Activated T-helper 9 cell treated with anti-CD3 and anti-CD28 coated beads, Interleukin-2, amount 50 U/mL, for 16 hours (primary cell): ENCODE results near the gene LRRC26.

ENCODE experiments used
- DNase-seq: peaks from one replicate; pipeline ENCODE4 v3.0.0-alpha.2; 2020; ENCODE audit warnings: low read depth

The LRRC26 gene

DNA sequence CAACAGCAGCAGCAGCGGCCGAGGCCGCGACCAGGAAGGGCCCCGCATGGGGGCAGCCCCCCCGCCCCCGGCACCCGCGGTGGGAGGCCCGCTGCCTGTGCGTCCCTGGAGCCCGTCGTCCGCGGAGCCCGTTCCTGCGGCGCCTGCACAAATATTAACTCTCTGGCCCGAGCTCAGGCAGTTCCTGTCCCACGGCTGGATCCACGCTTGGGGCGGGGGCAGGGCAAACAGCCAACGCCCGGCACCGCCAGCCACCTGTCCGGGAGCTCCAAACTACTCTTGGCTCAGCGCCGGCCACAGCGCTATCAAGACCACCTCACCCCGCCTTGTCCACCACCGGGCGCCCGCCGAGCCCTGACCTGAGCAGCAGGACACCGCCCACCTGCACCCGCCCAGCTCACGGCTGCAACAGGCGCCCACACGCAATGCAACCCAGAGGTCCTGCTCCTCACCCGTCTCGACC, at the start of gene LRRC26:
Gene LRRC26, minus strand, starts transcription at position 156 of the 463 bp plus-strand sequence. Its CDS starts 108 bp downstream, at position 48.
- DNase-seq, result no peak

DNA sequence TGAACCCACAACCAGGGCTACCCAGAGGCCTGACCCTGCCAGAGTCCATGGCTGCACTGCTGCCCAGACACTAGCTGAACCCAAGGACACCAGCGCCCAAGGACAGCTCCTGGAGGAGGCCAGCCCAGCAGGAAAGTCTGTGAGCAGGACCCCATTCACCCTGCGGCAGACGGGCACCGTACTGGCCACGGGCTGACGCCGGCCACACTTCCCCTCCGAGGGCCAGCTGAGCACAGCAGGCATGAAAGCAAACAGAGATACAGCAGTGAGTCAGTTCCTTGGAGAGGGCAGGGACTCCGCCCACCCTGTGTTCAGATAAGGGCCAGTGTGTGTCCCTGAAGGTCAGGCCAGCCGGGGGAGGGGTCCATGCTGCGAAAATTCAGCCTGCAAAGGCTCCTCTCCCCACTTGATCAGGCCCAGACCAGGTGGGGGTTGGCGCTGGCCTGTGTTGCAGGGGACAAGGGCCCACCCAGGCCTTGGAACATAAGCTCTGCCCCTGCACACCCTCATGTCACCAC, 49.0 kb upstream of the LRRC26 start:
- DNase-seq, result no peak

DNA sequence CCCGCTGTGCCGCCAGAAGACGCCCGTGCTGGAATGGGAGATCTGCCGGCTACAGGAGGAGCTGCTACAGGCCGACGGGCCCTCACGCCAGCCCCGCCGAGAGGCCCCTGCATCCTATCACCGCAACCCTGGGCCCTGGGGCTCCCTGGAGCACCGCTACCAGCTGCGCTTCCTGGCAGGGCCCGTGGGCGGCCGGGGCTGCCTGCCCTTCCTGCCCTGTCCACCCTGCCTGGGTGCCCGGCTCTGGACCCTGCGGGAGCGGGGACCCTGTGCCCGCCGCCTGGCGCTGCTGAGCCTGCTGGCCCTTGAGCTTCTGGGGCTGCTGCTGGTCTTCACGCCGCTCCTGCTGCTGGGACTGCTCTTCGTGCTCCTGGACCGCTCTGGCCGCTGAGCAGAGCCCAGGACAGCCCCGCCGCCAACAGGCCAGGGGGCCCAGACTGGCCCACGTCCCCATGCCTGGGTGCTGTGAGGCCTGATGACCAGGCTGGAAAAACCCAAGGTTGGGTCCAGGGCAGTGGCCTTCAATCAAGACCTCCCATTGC, 48.4 kb upstream of the LRRC26 start:
- no peak for DNase-seq

DNA sequence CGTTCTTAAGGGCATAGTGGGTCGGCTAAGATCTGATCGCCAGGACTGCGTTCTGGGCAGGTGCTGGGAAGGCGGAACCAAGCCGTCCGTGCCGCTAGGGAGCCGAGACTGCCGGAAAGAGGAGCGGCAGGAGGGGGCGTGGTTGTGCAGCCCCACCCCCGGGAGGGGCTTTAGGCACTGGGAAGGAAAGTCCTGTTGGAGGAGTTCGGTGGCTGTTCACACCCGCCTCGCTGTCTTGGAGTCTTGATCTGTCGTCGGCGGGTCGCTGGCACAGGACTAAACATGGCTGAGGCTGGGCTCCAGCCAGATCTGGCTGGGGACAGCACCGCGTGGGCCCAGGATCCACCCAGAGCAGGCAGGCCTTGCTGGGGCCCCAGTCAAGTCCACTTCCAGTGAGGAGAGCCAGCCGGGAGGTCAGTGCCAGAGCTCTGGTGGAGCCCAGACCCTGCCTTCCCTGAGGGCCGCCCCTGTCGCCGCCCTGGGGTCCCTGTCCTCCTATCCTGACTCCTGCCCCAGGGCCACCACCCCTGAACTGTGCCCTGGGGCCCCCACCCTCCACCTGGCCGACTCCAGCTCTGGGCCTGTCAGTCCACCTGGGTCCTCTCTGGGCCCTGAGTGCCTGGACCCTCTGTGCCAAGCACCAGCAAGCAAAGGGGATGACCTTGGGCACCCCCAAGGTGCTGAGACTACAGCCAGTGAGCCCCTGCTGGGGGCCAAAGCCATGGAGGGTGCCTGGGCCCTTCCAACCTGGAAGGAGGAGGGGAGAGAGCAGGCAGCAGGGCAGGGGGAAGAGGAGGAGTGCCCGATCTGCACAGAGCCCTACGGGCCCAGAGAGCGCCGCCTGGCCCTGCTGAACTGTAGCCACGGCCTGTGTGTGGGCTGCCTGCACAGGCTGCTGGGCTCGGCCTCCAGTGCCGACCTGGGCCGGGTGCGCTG, 47.7 kb upstream of the LRRC26 start:
- DNase-seq, result no peak

- no peak for DNase-seq
Measured at GRCh38 chr9:137216188-137216965, 46.5 kb upstream of the LRRC26 start.

DNA sequence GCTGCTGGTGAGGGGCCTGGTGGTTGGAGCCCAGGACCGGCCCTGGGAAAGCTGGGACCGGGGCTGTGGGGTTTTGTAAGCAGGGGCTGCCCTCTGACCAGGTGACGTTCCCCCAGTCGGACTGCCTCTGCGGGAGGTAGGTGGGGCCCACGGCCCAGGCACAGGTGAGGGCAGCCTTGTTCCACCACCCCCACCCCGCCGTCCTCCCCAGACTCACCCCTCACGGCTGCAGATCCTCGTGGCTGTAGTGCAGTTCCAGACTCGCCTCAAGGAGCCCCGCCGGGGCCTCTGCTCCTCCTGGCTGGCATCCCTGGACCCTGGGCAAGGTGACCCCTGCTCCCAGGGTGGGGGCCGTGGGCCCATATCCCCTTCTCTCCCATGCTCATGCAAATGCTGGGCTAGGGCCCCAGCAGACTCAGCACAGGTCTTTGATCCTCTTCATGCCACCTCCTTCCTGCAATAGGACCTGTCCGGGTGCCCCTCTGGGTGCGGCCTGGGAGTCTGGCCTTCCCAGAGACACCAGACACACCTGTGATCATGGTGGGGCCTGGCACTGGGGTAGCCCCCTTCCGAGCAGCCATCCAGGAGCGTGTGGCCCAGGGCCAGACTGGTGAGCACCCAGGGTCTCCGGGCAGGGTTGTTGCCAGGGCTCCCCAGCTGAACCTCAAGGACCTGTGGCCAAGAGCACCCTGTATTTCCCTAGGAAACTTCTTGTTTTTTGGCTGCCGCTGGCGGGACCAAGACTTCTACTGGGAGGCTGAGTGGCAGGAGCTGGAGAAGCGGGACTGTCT, 45.5 kb upstream of the LRRC26 start:
- DNase-seq, result no peak

- DNase-seq, result no peak
Measured at GRCh38 chr9:137214620-137215019, 44.8 kb upstream of the LRRC26 start.

GRCh38 chr9:137213160-137214060, 43.6 kb upstream of the LRRC26 start:
- DNase-seq, result no peak

GRCh38 chr9:137212520-137212919, 42.7 kb upstream of the LRRC26 start:
- no peak for DNase-seq

DNA sequence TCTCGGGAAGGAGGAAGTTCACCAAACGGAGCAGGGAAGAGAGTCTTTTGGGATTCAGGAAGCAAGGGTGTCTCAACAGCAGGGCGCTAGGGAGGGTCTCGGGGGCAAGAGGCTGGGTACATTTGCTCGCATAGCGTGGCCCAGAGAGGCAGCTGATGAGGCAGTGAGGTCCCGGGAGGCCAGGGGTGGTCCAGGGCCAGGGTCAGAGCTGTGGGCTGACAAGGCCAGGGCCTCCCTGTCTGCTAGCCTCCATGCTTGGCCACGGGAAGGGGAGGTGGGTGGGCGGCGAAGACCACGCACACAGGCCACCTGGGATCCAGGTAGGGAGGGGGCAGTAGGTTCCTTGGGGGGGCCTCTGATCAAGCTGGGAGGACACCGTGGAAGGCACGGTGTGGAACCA, 41.7 kb upstream of the LRRC26 start:
- no peak for DNase-seq

GRCh38 chr9:137206602-137207001, 36.8 kb upstream of the LRRC26 start:
- DNase-seq, result no peak

GRCh38 chr9:137205126-137206069, 35.5 kb upstream of the LRRC26 start, which contains the start of the genes NDOR1 and TMEM203:
Gene NDOR1 (plus strand): TSS chr9:137205700. CDS start chr9:137205778, 78 bp downstream.
Gene TMEM203 (minus strand): TSS chr9:137205648. CDS start chr9:137205414, 234 bp downstream.
- peak; percentile 93 for DNase-seq

DNA sequence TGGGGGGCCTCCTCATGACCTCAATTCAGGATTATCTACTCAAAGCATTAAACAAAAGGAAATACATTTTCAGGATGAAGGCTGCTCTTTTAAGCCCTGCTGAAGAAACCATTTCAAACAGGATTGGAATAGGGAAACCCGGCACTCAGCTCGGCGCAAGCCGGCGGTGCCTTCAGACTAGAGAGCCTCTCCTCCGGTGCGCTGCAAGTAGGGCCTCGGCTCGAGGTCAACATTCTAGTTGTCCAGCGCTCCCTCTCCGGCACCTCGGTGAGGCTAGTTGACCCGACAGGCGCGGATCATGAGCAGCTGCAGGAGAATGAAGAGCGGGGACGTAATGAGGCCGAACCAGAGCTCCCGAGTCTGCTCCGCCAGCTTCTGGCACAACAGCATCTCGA, 34.9 kb upstream of the LRRC26 start:
- DNase-seq, result no peak

DNA sequence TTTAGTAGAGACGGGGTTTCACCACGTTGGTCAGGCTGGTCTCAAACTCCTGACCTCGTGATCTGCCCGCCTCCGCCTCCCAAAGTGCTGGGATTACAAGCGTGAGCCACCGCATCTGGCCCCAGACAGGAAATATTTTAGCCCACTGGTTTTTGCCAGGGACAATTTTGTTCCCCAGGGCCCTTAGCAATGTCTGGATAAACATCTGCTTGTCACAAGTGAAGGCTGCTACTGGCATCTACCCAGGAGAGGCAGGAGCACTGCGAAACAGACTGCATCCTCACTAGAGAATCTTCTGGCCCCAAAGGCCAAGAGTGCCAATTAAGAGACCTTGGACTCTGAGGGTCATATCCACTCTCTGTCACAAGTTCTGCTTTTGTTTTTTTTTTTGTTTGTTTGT, 33.1 kb upstream of the LRRC26 start:
- no peak for DNase-seq

DNA sequence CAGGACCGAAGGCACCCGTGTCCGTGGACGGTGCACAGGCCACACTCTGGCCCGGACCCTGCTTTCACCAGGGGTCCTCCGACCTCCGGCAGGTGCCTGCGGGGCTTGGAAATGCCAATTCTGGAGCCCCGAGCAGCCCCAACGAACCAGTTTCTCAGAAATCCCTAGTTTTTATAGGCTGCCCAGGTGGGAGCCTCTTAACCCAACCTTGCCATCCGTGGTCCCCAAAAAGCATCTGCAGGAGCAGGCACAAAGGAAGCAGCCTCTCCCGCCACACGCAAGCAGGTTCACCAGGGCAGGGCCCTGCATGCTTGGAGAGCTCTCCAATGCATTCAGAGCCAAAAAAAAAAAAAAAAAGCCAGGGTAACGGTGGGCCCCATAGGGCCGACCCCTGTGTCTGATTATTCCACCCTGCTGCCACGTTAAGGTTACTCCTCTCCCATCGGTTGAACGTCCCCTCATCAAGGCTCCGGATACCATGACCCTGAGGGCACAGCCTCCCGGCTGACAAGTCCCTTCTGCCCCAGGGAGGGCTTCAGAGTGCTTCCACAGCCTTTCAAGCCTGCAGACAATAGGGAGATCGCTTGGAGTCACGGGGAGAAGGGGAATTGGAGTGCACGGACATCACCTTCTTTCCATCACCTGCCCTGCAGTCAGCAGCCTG, 31.5 kb upstream of the LRRC26 start:
- DNase-seq, result no peak

DNA sequence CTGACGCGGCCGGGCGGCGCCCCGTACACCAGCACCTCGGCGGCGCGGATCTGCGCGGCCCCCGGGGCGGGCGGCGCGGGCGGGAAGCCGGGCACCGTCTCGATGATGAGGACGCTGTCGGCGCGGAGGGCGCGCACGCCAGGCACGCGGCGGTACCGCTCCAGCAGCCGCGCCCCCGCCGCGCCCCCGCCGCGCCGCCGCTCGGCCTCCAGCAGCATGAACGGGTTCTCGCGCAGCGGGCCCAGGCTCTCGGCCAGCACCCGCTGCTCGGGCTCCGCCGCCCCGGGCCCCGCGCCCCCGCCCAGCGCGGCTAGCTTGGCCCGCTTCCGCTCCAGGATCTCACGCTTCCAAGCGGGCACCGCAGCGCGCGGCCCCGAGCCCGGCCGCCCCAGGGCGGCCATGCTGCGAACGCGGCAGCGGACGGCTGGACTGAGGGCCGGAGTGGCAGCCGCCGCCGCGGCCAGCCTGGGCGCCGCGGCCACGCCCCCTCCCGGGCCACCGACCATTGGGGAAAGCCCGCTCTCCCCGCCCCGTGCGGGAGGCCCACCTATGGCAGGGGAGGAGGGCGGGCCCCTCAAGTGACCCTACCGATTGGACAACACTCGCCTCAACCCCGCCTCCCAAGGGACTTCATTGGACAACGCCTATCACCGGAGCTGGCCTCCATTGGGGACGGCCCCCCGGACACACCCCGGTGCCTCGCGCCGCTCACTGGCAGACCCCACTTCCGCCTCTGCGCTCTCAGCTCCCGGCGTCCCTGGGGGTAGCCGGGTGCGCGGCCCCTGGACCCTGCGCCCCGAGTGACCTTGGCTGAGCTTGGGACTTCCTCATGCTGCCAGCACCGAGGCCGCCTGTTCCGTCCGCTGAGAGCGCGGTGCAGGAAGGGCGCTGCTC, 30.7 kb upstream of the LRRC26 start, which contains the start of gene TPRN:
Gene TPRN, minus strand, starts transcription at position 431 of the 894 bp plus-strand sequence. Its CDS starts 30 bp downstream, at position 401.
- DNase-seq, result peak; percentile 98

DNA sequence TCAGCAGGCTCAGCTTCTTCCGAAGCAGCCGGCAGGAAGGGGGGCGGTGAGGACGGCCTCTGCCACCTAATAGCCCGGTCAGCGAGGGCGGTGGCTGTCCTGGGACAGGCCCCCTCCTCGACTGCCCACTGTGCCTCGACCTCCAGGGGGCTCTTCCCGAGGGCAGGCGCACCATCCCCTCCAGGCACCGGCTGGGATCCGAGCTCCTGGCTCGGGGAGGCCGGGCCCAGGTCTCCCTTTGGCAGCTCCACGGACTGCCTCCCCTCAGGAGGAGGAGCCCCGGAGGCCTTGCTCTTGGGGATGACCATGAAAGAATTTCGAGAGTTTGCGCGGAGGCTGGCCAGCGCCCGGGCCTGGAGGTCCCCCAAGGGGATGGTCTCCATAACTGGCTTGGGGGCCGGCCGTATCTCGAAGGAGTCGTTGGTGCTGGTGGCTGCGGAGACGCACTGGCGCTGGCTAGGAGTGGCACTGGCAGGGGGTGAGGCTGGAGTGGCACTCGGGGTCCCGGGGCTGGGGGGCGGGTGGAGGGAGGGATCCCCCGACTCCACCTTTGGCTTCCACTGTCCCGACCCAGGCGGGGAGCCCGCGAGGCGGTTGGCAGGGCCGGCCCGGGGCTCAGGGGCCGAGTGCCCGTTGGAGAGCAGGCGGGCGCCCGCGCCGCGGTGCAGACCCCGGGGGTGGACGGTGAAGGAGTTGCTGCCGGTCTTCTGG, 29.7 kb upstream of the LRRC26 start:
- no peak for DNase-seq
